HG02981 (cell line): ENCODE measurements around the gene HSD11B2.

Experiments
- ATAC-seq: cut with Tn5 transposase; IDR thresholded peaks from one replicate; pipeline ENCODE4 v1.9.1; 2021; ENCODE audit warnings: mild to moderate bottlenecking, moderate library complexity; ENCODE audit not compliant: unreplicated experiment

The HSD11B2 gene

GRCh38 chr16:67448580-67448979 is 17.7 kb downstream of the HSD11B2 start:
- no peak for ATAC-seq

DNA sequence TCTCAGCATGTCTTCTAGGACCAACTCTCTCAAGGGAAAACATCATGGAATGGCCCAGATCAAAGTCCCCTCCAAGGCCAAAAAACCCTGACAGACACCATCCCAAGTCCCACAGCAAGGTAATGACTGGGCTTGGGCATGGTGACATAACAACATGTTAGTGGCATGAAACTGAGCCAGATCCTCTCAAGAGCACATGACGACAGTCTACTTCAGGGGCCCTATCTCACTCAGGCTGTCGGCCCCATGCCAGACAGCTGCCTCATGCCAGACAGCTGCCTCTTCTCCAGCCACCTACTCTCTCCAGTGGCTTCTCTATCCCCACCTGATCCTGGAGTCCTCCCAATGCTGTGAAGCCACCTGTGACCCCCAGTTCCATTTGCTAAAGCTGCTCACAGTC is 18.4 kb downstream of the HSD11B2 start:
- ATAC-seq: no peak

- ATAC-seq: no peak
Measured at GRCh38 chr16:67449739-67450138, 18.8 kb downstream of the HSD11B2 start.

DNA sequence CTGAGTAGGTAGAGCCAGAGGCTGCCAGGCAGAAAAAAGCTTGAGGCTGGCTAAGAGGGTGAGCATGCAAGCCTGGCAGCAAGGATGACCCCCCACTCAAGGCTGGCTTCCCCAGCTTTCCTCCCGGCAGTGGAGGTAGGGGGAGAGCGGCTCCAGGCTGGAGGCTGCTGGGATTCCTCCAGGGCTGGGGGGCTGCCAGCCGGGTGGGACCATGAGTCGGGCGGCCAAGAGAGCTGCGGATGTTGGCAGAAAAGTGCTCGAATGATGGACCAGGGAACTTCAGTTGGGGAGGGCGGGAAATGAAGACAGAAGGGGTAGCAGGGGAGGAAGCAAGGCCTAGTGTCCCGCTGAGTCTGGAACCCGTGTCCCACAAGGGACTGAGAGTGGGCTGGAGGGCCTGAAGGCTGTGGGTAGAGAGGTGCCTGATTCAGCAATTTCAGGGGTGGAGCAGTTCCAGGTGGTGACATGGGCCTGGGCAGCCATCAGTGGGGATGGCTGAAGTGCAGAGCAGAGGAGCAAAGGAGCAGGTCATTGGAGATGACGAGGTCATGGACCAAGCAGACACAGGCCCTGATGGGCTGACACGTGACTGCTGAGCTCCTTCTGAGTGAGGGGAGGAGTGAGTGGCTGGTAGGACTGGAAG is 20.3 kb downstream of the HSD11B2 start:
- ATAC-seq: no peak

GRCh38 chr16:67451704-67452435 is 20.9 kb downstream of the HSD11B2 start:
- no peak for ATAC-seq

- ATAC-seq: no peak
Measured at GRCh38 chr16:67454104-67454503, 23.2 kb downstream of the HSD11B2 start.

- ATAC-seq: no peak
Measured at GRCh38 chr16:67454852-67455251, 23.9 kb downstream of the HSD11B2 start.

- ATAC-seq: no peak
Measured at GRCh38 chr16:67456391-67457081, 25.6 kb downstream of the HSD11B2 start.

GRCh38 chr16:67457611-67458010 is 26.7 kb downstream of the HSD11B2 start:
- no peak for ATAC-seq

DNA sequence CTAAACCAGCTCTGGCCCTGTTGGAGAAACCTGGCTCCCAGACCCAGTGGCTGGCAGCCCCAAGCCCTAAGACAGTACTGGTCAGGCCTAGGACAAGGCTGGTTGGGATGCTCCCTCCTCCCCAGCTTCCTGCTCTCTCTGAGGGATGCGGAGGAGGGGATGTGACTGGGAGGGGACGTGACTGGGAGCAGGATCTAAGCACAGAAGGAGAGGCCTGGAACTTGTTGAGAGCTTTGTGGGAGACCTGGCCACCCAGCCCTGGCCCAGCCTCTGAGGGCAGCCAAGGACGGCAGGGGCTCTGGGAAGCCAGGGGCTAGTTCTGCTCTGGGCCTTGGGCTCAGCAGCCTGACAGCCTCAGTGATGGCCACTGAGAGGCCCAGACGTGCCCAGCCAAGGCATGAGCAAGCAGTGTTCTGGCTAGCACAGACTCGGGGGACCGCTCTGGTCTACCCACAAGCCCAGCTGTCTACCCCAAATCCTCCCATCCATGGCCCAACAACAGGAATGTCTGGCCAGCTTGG is 27.3 kb downstream of the HSD11B2 start:
- ATAC-seq: no peak

- no peak for ATAC-seq
Measured at GRCh38 chr16:67459066-67459860, 28.3 kb downstream of the HSD11B2 start.

DNA sequence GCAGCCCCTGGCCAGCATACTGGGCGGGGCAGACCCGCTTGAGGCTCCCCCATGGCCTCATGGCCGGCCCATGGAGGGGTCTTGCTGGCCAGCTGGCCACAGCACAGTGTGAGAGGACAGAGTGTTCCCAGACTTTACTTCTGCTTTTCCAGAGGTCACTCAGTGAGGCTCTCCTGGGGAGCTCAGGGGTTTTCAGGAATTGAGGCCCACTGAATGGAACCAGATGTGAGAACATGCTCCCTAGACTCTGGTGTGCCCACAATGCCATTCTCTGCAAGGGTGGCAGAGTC is 28.9 kb downstream of the HSD11B2 start:
- no peak for ATAC-seq

GRCh38 chr16:67460168-67460567 is 29.2 kb downstream of the HSD11B2 start:
- no peak for ATAC-seq

DNA sequence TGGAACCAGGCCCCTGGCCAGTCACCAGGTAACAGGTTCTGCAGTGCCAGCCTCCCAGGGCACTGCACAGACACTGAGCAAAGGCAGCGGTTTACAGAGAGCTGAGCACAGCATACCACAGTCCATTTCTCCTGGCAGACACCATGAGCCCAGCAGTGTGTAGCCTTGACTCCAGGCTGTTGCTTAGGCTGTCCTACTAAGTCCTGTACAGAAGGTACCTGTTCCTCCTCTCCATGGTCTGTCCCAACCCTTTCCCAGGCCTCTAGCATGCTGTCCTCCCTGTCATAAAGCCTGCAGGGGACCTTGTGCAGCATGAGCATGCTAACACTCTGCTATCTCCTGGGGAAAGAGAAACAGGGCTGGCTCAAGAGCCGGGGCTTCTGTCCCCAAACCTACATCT is 30.0 kb downstream of the HSD11B2 start:
- no peak for ATAC-seq

DNA sequence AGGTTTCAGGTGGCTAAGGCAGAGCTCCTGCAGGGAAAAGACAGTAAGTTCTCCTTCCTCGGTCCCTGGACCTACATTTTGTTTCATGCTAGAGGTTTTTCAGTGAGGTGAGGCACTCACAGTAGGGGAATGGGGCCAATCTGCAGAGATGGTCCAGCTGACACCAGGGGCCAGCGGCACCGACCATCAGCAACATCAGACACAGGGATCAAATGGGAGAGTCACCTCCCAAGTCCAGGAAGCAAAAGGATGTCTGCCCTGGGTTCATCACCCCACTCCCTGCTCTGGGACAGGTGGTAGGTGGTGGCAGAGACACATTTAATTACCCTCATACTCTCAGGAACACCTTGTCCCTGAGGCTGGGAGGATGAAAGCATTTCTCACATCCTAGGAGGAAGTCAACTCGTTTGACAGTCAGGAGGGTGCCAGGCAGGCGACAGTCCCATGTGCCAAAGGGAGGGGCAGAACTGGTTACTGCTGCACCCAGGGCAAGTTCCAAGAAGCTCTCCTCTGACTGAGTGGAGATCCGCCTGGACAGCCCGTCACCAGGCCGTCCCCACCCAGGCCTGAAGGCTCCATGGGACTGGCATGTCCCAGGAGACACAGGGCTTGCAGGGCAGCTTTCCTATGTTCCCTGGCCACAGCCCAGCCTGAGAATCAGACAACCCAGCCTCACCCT is 30.8 kb downstream of the HSD11B2 start:
- no peak for ATAC-seq

DNA sequence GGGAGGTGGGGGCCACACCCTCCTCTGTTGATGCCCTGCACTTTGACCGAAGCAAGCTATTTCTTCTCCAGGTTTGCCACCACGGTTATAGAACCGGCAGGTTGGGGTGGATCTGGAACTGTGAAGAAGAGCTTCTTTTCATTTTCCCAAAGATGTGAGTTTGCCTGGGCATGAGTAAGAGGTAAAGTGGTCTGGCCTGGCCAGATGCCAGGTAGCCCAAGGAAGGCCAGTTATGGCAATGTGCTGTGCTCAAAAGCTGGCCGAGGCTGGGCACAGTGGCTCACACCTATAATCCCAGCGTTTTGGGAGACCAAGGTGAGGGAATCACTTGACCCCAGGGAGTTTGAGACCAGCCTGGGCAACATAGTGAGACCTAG is 31.3 kb downstream of the HSD11B2 start:
- ATAC-seq: no peak

DNA sequence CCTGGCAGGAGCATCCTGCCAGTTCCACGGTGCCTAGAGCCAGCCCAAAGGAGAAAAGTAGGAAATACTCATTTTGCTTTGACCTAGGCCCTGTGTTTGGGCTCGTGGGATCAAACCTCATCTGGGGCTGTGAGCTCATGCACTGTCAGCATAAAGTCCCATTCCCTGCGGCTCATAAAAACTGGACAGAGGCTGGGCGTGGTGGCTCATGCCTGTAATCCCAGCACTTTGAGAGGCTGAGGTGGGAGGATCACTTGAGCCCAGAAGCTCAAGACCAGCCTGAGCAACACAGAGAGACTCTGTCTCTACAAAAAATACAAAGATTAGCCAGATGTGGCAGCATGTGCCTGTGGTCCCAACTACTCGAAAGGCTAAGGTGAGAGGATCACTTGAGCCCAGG is 32.1 kb downstream of the HSD11B2 start:
- no peak for ATAC-seq

GRCh38 chr16:67463691-67464090 is 32.8 kb downstream of the HSD11B2 start:
- no peak for ATAC-seq

GRCh38 chr16:67464565-67464964 is 33.6 kb downstream of the HSD11B2 start:
- ATAC-seq: no peak

DNA sequence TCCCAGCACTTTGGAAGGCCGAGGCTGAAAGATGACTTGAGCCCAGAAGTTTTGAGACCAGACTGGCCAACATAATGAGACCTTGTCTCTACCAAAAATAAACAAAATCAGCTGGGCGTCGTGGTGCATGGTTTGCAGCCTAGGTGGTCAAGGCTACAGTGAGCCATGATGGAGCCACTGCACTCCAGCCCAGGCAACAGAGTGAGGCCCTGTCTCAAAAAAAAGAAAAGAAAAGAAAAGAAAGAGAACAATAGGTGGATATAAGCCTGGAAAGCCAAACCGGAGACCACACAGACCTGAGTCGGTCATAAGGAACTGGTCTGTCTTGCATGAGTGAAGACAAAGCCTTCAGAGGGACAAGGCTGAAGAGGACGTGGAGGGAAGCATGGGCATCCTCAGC is 35.7 kb downstream of the HSD11B2 start:
- ATAC-seq: no peak

GRCh38 chr16:67468731-67469130 is 37.8 kb downstream of the HSD11B2 start:
- ATAC-seq: no peak
